ENCODE results near the gene GDF10.

The GDF10 gene

GRCh38 chr10:47339186-47339735, 39.3 kb downstream of the GDF10 start:
- POLR2A ChIA-PET = no interaction called here
- no peaks in the 10 kb centered on the region for H3K36me3 ChIP-seq (ENCODE audit: control insufficient read depth in 2 of 2, insufficient read depth in 1 of 2, low read length in 2 of 2)
- no peaks in the 10 kb centered on the region for H3K9me3 ChIP-seq (ENCODE audit: control insufficient read depth, insufficient read depth, low read depth, low read length)
- no peaks in the 10 kb centered on the region for H3K4me1 ChIP-seq (ENCODE audit: control insufficient read depth, insufficient read depth, low read length)
- H3K4me3 ChIP-seq (ENCODE audit: low read depth, low read length) = no peak overlapping the region
- CTCF ChIA-PET = interaction anchor here (0.7 to 2.3 kb wide), 7 partner anchors 9 to 291 kb away, joined by 3 to 10 read pairs (median 4); partner anchors contain the start of gene RBP3
- no peak overlapping the region for H3K27ac ChIP-seq (ENCODE audit: extremely low read depth, low read depth, low read length)
- no peak for TF ChIP-seq BCL11A (tag by site-specific recombination; IDR thresholded peaks at IDR 0.05; ENCODE audit: low read depth)
- no peak for TF ChIP-seq ZBTB21 (tag by site-specific recombination; IDR thresholded peaks at IDR 0.05)
- no peak for TF ChIP-seq ZNF140 (tag by site-specific recombination; IDR thresholded peaks at IDR 0.05)
- no peak for TF ChIP-seq ZBTB20 (tag by site-specific recombination; IDR thresholded peaks at IDR 0.05)
- no peak for TF ChIP-seq GLIS2 (tag by site-specific recombination; IDR thresholded peaks at IDR 0.05)
- no peak for TF ChIP-seq ZNF350 (tag by site-specific recombination; IDR thresholded peaks at IDR 0.05)
- TF ChIP-seq ELK4 (IDR thresholded peaks at IDR 0.05; ENCODE audit: borderline replicate concordance, low read depth, low read length) = no peak
- no peak for TF ChIP-seq ZNF274 (IDR thresholded peaks at IDR 0.05; ENCODE audit: low read length)
- TF ChIP-seq ZNF274 (tag by site-specific recombination; IDR thresholded peaks at IDR 0.05; ENCODE audit: borderline replicate concordance) = no peak
- TF ChIP-seq ZNF544 (tag by site-specific recombination; IDR thresholded peaks at IDR 0.05) = no peak
- TF ChIP-seq, protein P1, sequence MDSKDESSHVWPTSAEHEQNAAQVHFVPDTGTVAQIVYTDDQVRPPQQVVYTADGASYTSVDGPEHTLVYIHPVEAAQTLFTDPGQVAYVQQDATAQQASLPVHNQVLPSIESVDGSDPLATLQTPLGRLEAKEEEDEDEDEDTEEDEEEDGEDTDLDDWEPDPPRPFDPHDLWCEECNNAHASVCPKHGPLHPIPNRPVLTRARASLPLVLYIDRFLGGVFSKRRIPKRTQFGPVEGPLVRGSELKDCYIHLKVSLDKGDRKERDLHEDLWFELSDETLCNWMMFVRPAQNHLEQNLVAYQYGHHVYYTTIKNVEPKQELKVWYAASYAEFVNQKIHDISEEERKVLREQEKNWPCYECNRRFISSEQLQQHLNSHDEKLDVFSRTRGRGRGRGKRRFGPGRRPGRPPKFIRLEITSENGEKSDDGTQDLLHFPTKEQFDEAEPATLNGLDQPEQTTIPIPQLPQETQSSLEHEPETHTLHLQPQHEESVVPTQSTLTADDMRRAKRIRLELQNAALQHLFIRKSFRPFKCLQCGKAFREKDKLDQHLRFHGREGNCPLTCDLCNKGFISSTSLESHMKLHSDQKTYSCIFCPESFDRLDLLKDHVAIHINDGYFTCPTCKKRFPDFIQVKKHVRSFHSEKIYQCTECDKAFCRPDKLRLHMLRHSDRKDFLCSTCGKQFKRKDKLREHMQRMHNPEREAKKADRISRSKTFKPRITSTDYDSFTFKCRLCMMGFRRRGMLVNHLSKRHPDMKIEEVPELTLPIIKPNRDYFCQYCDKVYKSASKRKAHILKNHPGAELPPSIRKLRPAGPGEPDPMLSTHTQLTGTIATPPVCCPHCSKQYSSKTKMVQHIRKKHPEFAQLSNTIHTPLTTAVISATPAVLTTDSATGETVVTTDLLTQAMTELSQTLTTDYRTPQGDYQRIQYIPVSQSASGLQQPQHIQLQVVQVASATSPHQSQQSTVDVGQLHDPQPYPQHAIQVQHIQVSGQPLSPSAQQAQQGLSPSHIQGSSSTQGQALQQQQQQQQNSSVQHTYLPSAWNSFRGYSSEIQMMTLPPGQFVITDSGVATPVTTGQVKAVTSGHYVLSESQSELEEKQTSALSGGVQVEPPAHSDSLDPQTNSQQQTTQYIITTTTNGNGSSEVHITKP (tag by site-specific recombination; IDR thresholded peaks at IDR 0.05) = no peak
- no peak for TF ChIP-seq KLF16 (tag by site-specific recombination; IDR thresholded peaks at IDR 0.05)
- TF ChIP-seq ZBTB11 (tag by site-specific recombination; conservative IDR thresholded peaks at IDR 0.05; ENCODE audit: low read depth) = no peak
- TF ChIP-seq, protein P2, sequence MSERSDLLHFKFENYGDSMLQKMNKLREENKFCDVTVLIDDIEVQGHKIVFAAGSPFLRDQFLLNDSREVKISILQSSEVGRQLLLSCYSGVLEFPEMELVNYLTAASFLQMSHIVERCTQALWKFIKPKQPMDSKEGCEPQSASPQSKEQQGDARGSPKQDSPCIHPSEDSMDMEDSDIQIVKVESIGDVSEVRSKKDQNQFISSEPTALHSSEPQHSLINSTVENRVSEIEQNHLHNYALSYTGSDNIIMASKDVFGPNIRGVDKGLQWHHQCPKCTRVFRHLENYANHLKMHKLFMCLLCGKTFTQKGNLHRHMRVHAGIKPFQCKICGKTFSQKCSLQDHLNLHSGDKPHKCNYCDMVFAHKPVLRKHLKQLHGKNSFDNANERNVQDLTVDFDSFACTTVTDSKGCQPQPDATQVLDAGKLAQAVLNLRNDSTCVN (tag by site-specific recombination; optimal IDR thresholded peaks at IDR 0.05) = no peak
- no peak for TF ChIP-seq ZNF211 (tag by site-specific recombination; IDR thresholded peaks at IDR 0.05; ENCODE audit: low read depth)
- TF ChIP-seq ZNF311 (tag by site-specific recombination; IDR thresholded peaks at IDR 0.05; ENCODE audit: borderline replicate concordance) = no peak
- TF ChIP-seq SETDB1 (IDR thresholded peaks at IDR 0.05; ENCODE audit: insufficient read length, low read length) = no peak
- no peak for TF ChIP-seq ZNF157 (tag by site-specific recombination; IDR thresholded peaks at IDR 0.05)
